ENCODE data around the gene PLSCR5.

The PLSCR5 gene

GRCh38 chr3:146612015-146612414, 6.9 kb upstream of the PLSCR5 start:
- Histone ChIP-seq H3K36me3 (ENCODE audit: insufficient read depth, low read length) (no peaks in the 10 kb centered on the region), H3K4me1 (ENCODE audit: insufficient read depth, low read length) (no peaks in the 10 kb centered on the region), H3K9ac (ENCODE audit: low read depth, low read length) (no peak overlapping the region), H3K9me3 (ENCODE audit: control insufficient read depth, insufficient read depth, low read length) (no peaks in the 10 kb centered on the region)

- no peak overlapping the region for H3K9ac ChIP-seq (ENCODE audit: low read depth, low read length)
- no peaks in the 10 kb centered on the region for H3K4me1 ChIP-seq (ENCODE audit: insufficient read depth, low read length)
- no peaks in the 10 kb centered on the region for H3K36me3 ChIP-seq (ENCODE audit: insufficient read depth, low read length)
- no peaks in the 10 kb centered on the region for H3K9me3 ChIP-seq (ENCODE audit: control insufficient read depth, insufficient read depth, low read length)
These were observed 6.0 kb upstream of the PLSCR5 start for GRCh38 chr3:146611096-146611495.

GRCh38 chr3:146598535-146598934, 6.6 kb downstream of the PLSCR5 start:
- Histone ChIP-seq H3K9me3 (ENCODE audit: control insufficient read depth, insufficient read depth, low read length) (no peaks in the 10 kb centered on the region), H3K36me3 (ENCODE audit: insufficient read depth, low read length) (no peaks in the 10 kb centered on the region), H3K9ac (ENCODE audit: low read depth, low read length) (no peak overlapping the region), H3K4me1 (ENCODE audit: insufficient read depth, low read length) (no peaks in the 10 kb centered on the region)

DNA sequence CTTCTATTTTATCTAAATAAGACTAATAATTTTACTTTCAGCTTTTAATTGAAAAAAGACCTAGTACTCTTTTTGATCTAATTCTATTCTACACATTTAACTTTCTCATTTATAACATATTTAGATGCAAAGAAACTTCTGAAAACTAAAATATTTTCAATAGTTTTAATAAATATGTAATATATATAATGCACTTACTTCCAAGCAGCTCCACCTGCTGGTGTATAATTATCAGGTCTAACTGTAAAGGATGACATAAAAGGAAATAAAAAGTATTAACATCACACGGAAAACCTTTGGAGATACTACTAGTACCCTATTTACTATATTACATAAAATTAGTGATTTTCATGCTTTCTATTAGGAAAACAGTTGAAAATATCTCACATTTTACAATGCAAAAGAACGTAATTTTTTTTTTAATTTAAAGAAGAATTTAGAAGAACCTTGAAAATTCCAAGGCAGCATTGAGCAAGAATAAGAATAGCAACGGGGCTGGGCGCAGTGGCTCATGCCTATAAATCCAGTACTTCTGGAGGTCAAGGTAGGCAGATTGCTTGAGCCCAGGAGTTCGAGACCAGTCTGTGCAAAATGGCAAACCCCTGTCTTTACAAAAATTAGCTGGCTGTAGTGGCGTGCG, 10.2 kb downstream of the PLSCR5 start:
- H3K9ac ChIP-seq (ENCODE audit: low read depth, low read length), result no peak overlapping the region
- no peaks in the 10 kb centered on the region for H3K36me3 ChIP-seq (ENCODE audit: insufficient read depth, low read length)
- H3K9me3 ChIP-seq (ENCODE audit: control insufficient read depth, insufficient read depth, low read length), result no peaks in the 10 kb centered on the region
- H3K4me1 ChIP-seq (ENCODE audit: insufficient read depth, low read length), result peaks cover 4% of the 10 kb centered on the region; the same call in 1 of the 2 replicates

- no peaks in the 10 kb centered on the region for H3K9me3 ChIP-seq (ENCODE audit: control insufficient read depth, insufficient read depth, low read length)
- no peak overlapping the region for H3K9ac ChIP-seq (ENCODE audit: low read depth, low read length)
- peaks cover 4% of the 10 kb centered on the region; the same call in 1 of the 2 replicates for H3K4me1 ChIP-seq (ENCODE audit: insufficient read depth, low read length)
- H3K36me3 ChIP-seq (ENCODE audit: insufficient read depth, low read length), result no peaks in the 10 kb centered on the region
These were observed 11.4 kb downstream of the PLSCR5 start for GRCh38 chr3:146593776-146594175.

- H3K9ac ChIP-seq (ENCODE audit: low read depth, low read length), result no peak overlapping the region
- H3K4me1 ChIP-seq (ENCODE audit: insufficient read depth, low read length), result peaks cover 4% of the 10 kb centered on the region; the same call in 1 of the 2 replicates
- H3K36me3 ChIP-seq (ENCODE audit: insufficient read depth, low read length), result no peaks in the 10 kb centered on the region
- no peaks in the 10 kb centered on the region for H3K9me3 ChIP-seq (ENCODE audit: control insufficient read depth, insufficient read depth, low read length)
These were observed 14.6 kb downstream of the PLSCR5 start for GRCh38 chr3:146590521-146590920.

DNA sequence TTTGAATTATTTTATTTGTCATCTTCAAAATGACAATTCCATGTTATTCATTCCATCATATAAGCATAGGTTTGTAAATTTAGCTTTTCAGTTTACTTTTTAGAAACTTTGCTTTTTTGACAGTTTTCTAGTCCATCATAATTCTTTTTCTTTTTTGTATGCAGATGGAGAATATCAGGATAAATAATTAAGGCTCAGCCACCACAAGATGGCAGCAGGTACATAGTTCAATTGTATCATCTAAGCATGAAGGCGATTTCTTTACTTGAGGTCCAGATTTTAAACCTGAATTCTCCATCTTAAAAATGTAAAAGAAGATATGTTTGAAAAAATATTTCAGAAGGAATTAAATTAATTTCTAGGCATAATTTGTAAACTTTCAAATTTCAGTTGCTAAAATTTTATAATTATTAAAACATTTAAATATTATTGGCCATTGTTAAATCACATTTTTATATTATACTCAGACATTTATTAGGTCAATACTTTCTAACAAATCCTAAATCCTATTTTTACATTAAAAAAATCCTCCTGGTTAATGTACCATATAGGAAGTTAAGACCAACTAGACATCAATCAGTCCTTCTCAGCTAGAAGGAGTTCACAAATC, 15.1 kb downstream of the PLSCR5 start:
- H3K4me1 ChIP-seq (ENCODE audit: insufficient read depth, low read length), result peaks cover 4% of the 10 kb centered on the region; the same call in 1 of the 2 replicates
- H3K36me3 ChIP-seq (ENCODE audit: insufficient read depth, low read length), result no peaks in the 10 kb centered on the region
- no peak overlapping the region for H3K9ac ChIP-seq (ENCODE audit: low read depth, low read length)
- no peaks in the 10 kb centered on the region for H3K9me3 ChIP-seq (ENCODE audit: control insufficient read depth, insufficient read depth, low read length)

- Histone ChIP-seq H3K36me3 (ENCODE audit: insufficient read depth, low read length) (no peaks in the 10 kb centered on the region; the same call in 1 of the 2 replicates), H3K9ac (ENCODE audit: low read depth, low read length) (no peak overlapping the region), H3K9me3 (ENCODE audit: control insufficient read depth, insufficient read depth, low read length) (peaks cover 26% of the 10 kb centered on the region), H3K4me1 (ENCODE audit: insufficient read depth, low read length) (no peaks in the 10 kb centered on the region)
These were observed 20.0 kb downstream of the PLSCR5 start for GRCh38 chr3:146585156-146585555.

GRCh38 chr3:146581951-146582467, 23.1 kb downstream of the PLSCR5 start:
- Histone ChIP-seq H3K4me1 (ENCODE audit: insufficient read depth, low read length) (no peaks in the 10 kb centered on the region), H3K36me3 (ENCODE audit: insufficient read depth, low read length) (no peaks in the 10 kb centered on the region; the same call in 1 of the 2 replicates), H3K9ac (ENCODE audit: low read depth, low read length) (no peak overlapping the region), H3K9me3 (ENCODE audit: control insufficient read depth, insufficient read depth, low read length) (peaks cover 26% of the 10 kb centered on the region)

- Histone ChIP-seq H3K4me1 (ENCODE audit: insufficient read depth, low read length) (no peaks in the 10 kb centered on the region), H3K36me3 (ENCODE audit: insufficient read depth, low read length) (no peaks in the 10 kb centered on the region; the same call in 1 of the 2 replicates), H3K9ac (ENCODE audit: low read depth, low read length) (no peak overlapping the region), H3K9me3 (ENCODE audit: control insufficient read depth, insufficient read depth, low read length) (peaks cover 26% of the 10 kb centered on the region)
These were observed 24.0 kb downstream of the PLSCR5 start for GRCh38 chr3:146581080-146581601.

GRCh38 chr3:146577662-146578061, 27.5 kb downstream of the PLSCR5 start:
- Histone ChIP-seq H3K9me3 (ENCODE audit: control insufficient read depth, insufficient read depth, low read length) (peaks cover 12% of the 10 kb centered on the region), H3K36me3 (ENCODE audit: insufficient read depth, low read length) (no peaks in the 10 kb centered on the region; the same call in 1 of the 2 replicates), H3K4me1 (ENCODE audit: insufficient read depth, low read length) (no peaks in the 10 kb centered on the region), H3K9ac (ENCODE audit: low read depth, low read length) (no peak overlapping the region)

- Histone ChIP-seq H3K4me1 (ENCODE audit: insufficient read depth, low read length) (no peaks in the 10 kb centered on the region), H3K9ac (ENCODE audit: low read depth, low read length) (no peak overlapping the region), H3K9me3 (ENCODE audit: control insufficient read depth, insufficient read depth, low read length) (no peaks in the 10 kb centered on the region), H3K36me3 (ENCODE audit: insufficient read depth, low read length) (no peaks in the 10 kb centered on the region)
These were observed 29.5 kb downstream of the PLSCR5 start for GRCh38 chr3:146575636-146576035.

- no peaks in the 10 kb centered on the region; the same call in 1 of the 2 replicates for H3K4me1 ChIP-seq (ENCODE audit: insufficient read depth, low read length)
- no peak overlapping the region for H3K9ac ChIP-seq (ENCODE audit: low read depth, low read length)
- H3K9me3 ChIP-seq (ENCODE audit: control insufficient read depth, insufficient read depth, low read length), result no peaks in the 10 kb centered on the region
- H3K36me3 ChIP-seq (ENCODE audit: insufficient read depth, low read length), result no peaks in the 10 kb centered on the region
These were observed 31.0 kb downstream of the PLSCR5 start for GRCh38 chr3:146574173-146574572.

DNA sequence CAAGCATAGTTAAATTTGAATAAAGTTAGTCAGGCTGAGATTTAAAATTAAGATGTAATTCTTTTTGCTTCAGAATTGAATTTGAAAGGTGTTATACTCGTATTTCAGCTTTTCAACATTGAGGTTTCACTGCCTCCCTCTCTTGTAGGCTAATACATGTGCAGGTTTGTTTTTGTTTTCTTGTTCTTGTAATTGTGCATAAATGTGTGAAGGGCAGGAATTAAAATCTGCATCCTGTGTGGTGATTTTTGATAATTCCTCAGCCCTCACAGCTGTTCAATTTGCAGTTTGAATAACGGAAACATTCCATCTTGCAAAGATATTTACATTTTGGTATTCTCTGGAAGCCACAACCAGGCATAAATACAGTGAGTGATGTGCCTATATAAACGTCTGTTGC, 35.8 kb downstream of the PLSCR5 start:
- no peaks in the 10 kb centered on the region; the same call in 1 of the 2 replicates for H3K4me1 ChIP-seq (ENCODE audit: insufficient read depth, low read length)
- no peaks in the 10 kb centered on the region for H3K9me3 ChIP-seq (ENCODE audit: control insufficient read depth, insufficient read depth, low read length)

DNA sequence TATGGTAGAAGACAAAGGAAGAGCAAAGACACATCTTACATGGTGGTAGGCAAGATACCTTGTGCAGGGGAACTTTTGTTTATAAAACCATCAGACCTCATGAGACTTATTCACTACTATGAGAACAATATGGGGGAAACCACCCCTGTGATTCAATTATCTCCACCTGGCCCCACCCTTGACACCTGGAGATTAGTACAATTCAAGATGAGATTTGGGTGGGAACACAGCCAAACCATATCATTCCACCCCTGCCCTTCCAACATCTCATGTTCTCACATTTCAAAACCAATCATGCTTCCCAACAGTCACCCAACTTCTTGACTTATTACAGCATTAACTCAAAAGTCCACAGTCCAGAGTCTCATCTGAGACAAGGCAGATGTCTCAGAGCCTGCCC, 39.0 kb downstream of the PLSCR5 start:
- Histone ChIP-seq H3K9ac (ENCODE audit: low read depth, low read length) (no peak overlapping the region), H3K9me3 (ENCODE audit: control insufficient read depth, insufficient read depth, low read length) (peaks cover 2% of the 10 kb centered on the region; the same call in 1 of the 2 replicates), H3K36me3 (ENCODE audit: insufficient read depth, low read length) (no peaks in the 10 kb centered on the region), H3K4me1 (ENCODE audit: insufficient read depth, low read length) (no peaks in the 10 kb centered on the region; the same call in 1 of the 2 replicates)

More for the DNA sequence above, 35.8 kb downstream of the PLSCR5 start:
- Histone ChIP-seq H3K36me3 (ENCODE audit: insufficient read depth, low read length) (no peaks in the 10 kb centered on the region), H3K9ac (ENCODE audit: low read depth, low read length) (no peak overlapping the region)

Measured in ES-I3 (cell line).